ENCODE data around the gene NOG.

GRCh38 chr17:56608944-56609343 lies 15.4 kb downstream of the NOG start:
- TF ChIP-seq, protein P1, sequence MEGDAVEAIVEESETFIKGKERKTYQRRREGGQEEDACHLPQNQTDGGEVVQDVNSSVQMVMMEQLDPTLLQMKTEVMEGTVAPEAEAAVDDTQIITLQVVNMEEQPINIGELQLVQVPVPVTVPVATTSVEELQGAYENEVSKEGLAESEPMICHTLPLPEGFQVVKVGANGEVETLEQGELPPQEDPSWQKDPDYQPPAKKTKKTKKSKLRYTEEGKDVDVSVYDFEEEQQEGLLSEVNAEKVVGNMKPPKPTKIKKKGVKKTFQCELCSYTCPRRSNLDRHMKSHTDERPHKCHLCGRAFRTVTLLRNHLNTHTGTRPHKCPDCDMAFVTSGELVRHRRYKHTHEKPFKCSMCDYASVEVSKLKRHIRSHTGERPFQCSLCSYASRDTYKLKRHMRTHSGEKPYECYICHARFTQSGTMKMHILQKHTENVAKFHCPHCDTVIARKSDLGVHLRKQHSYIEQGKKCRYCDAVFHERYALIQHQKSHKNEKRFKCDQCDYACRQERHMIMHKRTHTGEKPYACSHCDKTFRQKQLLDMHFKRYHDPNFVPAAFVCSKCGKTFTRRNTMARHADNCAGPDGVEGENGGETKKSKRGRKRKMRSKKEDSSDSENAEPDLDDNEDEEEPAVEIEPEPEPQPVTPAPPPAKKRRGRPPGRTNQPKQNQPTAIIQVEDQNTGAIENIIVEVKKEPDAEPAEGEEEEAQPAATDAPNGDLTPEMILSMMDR (IDR thresholded peaks at IDR 0.05): no peak
- no peak for TF ChIP-seq POLR2A (IDR thresholded peaks at IDR 0.05)
